Prostate gland (tissue), 2 donors: ENCODE data around the gene ANKRD13D.

Experiments
- POLR2A ChIP-seq: fragments of 450-650 bp; IDR thresholded peaks from one replicate; pipeline ENCODE4 v1.6.1; 2016; ENCODE audit warnings: antibody characterized with exemption, mild to moderate bottlenecking
- POLR2AphosphoS5 ChIP-seq: sonication (generic); formaldehyde crosslinking; IDR thresholded peaks from one replicate; pipeline ENCODE4 v1.6.1; 2017; ENCODE audit warnings: antibody characterized with exemption
- TF ChIP-seq, protein P1 (sequence below), 4 experiments: fragments of 200-600 bp in 2 of 4; fragments of 450-650 bp in 2 of 4; sonication (generic) in 2 of 4; IDR thresholded peaks; 1 replicate in 3 of 4; 2 replicates in 1 of 4; pipeline ENCODE4 v1.5.1; 2016 to 2019; ENCODE audit warnings: antibody characterized with exemption in 4 of 4, mild to moderate bottlenecking in 2 of 4, moderate library complexity in 2 of 4

DNA sequence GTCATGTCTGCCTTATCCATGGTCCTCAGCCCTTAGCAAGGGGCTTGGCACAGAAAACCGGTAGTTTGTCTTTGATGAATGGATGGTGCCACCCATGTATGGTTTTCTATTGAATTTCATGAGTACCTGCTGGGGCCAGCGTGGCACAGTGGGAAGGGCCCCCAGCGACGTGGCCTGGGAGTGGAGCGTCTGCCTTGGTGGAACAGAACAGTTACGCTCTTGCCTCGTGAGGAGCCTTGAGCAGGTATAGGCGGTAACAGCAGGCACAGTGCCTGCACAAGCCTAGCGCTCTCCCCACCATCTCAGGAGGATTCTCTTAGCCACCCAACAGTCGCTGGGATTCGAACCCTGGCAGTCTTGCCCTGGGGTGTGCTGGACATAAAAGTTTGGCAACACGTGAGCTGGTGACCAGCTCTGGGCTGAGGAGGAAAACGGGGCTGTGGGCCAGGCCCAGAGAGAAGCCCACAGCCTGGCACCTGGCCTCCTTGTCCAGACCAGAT is 11.2 kb downstream of the ANKRD13D start:
- TF ChIP-seq, protein P1, sequence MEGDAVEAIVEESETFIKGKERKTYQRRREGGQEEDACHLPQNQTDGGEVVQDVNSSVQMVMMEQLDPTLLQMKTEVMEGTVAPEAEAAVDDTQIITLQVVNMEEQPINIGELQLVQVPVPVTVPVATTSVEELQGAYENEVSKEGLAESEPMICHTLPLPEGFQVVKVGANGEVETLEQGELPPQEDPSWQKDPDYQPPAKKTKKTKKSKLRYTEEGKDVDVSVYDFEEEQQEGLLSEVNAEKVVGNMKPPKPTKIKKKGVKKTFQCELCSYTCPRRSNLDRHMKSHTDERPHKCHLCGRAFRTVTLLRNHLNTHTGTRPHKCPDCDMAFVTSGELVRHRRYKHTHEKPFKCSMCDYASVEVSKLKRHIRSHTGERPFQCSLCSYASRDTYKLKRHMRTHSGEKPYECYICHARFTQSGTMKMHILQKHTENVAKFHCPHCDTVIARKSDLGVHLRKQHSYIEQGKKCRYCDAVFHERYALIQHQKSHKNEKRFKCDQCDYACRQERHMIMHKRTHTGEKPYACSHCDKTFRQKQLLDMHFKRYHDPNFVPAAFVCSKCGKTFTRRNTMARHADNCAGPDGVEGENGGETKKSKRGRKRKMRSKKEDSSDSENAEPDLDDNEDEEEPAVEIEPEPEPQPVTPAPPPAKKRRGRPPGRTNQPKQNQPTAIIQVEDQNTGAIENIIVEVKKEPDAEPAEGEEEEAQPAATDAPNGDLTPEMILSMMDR (IDR thresholded peaks at IDR 0.05), result no peak
- TF ChIP-seq POLR2AphosphoS5, result no peak
- TF ChIP-seq POLR2A, result no peak
